ENCODE results near the gene UGT1A7.
"Not testable (repeated sequence)": the region's sequence is repeated elsewhere in the genome, so short reads cannot be mapped to it uniquely, and the experiment has no call there.

UGT1A7 gene

DNA sequence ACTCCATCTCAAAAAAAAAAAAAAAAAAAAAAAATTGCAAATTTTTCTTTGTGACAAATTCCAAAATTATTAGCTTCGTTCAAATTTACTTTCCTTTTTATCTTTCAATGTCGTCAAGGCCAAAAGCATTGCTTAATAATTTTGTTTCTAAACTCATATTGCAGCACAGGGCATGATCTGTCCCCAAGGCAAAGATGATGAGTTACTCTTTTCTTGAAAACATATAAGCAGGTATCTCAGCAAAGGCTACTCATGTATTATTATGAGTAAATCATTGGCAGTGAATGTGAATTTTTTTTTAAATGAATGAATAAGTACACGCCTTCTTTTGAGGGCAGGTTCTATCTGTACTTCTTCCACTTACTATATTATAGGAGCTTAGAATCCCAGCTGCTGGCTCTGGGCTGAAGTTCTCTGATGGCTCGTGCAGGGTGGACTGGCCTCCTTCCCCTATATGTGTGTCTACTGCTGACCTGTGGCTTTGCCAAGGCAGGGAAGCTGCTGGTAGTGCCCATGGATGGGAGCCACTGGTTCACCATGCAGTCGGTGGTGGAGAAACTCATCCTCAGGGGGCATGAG, at the start of gene UGT1A7:
Gene UGT1A7 (plus strand): TSS at position 381 of the 579 bp plus-strand sequence. CDS start 37 bp downstream, at position 418.
- no peak for DNase-seq (ENCODE audit: low read depth)

DNA sequence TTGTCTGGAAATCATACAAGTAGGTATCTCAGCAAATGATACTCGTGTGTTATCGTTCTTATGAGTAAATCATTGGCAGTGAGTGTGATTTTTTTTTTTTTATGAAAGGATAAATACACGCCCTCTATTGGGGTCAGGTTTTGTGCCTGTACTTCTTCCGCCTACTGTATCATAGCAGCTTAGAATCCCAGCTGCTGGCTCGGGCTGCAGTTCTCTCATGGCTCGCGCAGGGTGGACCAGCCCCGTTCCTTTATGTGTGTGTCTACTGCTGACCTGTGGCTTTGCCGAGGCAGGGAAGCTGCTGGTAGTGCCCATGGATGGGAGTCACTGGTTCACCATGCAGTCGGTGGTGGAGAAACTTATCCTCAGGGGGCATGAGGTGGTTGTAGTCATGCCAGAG, 45.4 kb upstream of the UGT1A7 start, which contains the start of gene UGT1A10:
Gene UGT1A10 (plus strand): TSS at position 143 of the 400 bp plus-strand sequence. CDS start 75 bp downstream, at position 218.
- not testable (repeated sequence) for DNase-seq (ENCODE audit: low read depth)

DNA sequence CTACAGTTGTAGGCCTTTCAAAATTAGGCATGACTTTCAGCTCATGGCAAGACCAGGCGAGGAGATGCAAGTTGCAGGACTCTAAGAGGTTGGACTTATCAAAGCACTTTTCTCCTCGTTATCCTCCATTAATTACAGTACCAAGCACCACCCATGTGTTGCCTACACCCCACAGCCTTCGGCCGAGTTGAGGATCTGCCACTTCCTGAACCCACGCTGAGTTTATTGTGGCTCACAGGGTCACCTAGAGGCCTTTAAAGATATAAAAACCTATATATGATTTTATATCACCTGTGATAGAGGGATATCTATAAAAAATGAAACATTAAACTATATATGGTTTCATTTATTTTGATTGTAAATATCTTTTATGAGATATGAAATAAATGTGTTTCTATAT, 42.9 kb upstream of the UGT1A7 start:
- DNase-seq (ENCODE audit: low read depth), result no peak

DNA sequence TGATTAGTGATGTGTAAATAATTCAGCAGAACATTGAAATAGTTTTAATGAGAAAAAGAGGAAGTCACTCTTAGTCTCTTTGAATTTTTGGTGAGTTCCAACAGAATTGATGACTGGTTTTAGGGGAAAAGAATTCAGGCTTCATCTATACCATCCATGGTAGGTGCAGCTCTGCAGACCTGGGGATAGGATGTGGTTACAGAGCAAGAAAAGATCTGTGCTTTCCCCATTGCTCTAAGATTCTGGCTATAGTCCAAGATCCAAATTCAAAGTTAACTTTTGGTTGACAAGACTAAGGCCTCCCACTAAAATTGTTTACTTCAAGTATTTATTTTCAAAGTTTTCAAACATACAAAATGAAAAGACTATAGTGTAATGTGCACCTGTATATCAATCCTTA, 41.8 kb upstream of the UGT1A7 start:
- DNase-seq (ENCODE audit: low read depth), result no peak

- no peak for DNase-seq (ENCODE audit: low read depth)
Measured at GRCh38 chr2:233643128-233643527, 38.6 kb upstream of the UGT1A7 start.

GRCh38 chr2:233646033-233646432, 35.7 kb upstream of the UGT1A7 start:
- not testable (repeated sequence) for DNase-seq (ENCODE audit: low read depth)

- DNase-seq (ENCODE audit: low read depth), result no peak
Measured at GRCh38 chr2:233650981-233651380, 30.7 kb upstream of the UGT1A7 start.

- DNase-seq (ENCODE audit: low read depth), result no peak
Measured at GRCh38 chr2:233651430-233651829, 30.3 kb upstream of the UGT1A7 start.

GRCh38 chr2:233654501-233654900, 27.2 kb upstream of the UGT1A7 start:
- DNase-seq (ENCODE audit: low read depth), result no peak

GRCh38 chr2:233655043-233655442, 26.7 kb upstream of the UGT1A7 start:
- no peak for DNase-seq (ENCODE audit: low read depth)

DNA sequence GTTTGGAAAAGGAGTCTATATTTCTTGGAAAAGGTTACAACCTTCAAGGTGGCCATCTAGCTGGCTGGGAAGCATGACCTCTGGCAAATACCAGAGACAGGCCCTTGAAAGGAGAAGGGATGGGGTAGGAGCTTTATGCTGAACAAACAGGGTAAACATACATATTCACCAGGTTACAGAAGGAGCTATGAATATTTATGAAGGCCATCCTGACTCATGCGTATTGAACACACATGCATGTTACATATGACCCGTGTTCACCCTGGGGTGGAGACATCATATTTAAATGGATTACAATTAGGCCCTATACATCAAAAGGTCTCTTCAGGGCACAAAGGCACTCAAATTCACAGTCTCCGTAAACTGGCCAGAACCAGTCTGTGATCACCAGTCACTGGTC, 25.8 kb upstream of the UGT1A7 start:
- not testable (repeated sequence) for DNase-seq (ENCODE audit: low read depth)

GRCh38 chr2:233656443-233656842, 25.3 kb upstream of the UGT1A7 start:
- no peak for DNase-seq (ENCODE audit: low read depth)

DNA sequence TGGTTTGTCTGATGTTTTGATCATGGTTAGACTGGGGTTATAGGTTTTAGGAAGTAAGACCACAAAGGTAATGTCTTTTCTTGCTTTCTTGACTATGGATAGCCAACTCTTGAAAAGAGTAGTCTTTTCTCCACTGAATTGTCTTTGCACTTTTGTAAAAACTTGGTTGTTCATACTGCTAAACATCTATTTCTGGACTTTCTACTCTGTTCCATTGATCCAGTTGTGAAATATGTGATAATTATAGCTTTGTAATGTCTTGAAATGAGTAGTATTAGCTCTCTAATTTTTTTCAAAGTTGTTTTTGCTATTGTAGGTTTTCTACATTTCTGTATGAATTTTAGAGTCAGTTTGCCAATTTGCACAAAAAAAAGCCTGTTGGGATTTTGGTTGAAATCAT, 23.1 kb upstream of the UGT1A7 start:
- DNase-seq (ENCODE audit: low read depth), result no peak

DNA sequence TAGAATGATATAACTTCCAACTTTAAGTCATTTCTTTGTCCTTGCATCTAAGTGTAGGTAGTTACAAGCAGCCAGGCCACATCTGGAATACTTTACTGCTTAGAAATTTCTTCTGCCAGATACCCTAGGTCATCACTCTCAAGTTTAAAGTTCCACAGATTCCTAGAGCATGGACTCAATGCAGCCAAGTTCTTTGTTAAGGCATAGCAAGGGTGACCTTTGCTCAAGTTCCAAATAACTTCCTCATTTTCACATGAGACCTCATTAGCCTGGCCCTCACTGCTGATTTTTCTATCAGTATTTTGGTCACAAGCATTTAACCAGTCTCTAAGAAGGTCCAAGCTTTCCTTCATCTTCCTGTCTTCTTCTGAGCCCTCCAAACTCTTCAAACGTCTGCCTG, 17.8 kb upstream of the UGT1A7 start:
- no peak for DNase-seq (ENCODE audit: low read depth)

GRCh38 chr2:233668605-233669260, 13.0 kb upstream of the UGT1A7 start:
- no peak for DNase-seq (ENCODE audit: low read depth)

DNA sequence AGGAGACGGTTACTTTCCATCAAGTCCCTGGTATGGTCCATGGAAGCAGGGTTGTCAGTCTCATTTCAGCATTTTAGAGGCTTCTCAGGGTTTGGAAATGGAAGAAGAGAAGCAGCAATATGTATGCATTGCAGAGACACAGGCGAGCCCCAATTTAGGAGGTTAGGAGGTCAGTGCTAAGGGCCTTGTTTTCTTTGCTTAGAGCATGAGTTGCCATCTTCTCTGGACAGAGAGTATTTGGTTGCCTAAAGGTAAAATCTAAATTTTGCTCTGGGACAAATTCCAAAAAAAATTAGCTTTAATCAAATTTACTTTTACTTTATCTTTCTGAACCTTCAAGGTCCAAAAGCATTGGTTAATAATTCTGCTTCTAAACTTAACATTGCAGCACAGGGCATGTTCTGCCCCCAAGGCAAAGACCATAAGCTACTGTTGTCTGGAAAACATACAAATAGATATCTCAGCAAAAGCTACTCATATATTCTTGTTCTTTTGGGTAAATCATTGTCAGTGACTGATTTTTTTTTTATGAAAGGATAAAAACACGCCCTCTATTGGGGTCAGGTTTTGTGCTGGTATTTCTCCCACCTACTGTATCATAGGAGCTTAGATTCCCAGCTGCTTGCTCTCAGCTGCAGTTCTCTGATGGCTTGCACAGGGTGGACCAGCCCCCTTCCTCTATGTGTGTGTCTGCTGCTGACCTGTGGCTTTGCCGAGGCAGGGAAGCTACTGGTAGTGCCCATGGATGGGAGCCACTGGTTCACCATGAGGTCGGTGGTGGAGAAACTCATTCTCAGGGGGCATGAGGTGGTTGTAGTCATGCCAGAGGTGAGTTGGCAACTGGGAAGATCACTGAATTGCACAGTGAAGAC, 10.2 kb upstream of the UGT1A7 start, which contains the start of gene UGT1A9:
Gene UGT1A9 (plus strand): TSS at position 609 of the 872 bp plus-strand sequence. CDS start 37 bp downstream, at position 646.
- DNase-seq (ENCODE audit: low read depth), result no peak

DNA sequence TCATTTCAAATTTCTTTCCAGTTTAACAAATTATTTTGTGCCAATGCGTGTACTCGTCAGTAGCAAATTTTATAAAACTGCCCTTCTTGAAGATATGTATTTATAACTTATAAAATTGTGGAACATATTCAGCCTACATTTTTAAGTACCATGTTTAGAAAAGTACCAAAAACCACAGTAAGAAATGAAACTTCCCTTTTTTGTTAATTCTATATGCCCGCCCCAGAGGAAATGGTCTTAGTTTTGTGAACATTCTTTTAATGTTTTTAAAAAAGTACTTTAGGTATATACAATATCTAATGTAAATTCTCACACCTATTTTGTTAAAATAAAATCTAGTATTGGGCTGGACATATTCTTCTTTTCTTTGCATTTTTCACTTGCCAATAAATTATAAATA, 8.8 kb upstream of the UGT1A7 start:
- no peak for DNase-seq (ENCODE audit: low read depth)

DNA sequence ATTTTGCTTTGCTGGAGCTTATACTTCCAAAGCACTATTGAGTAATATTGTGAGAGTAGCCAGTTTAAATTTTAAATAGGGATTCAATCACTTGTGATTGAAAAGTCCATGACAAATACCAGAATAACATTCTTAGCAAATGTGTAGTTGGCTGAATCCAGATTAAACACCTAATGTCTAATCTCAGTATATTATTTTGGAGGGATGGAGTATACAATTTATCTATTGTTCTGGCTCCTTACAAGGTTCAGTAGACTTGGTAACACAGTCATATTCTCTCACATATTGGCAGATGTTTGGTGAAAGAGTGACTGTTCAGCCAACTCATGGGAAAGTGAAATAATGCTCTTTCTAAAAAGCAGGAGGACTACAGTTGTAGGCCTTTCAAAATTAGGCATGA, 7.8 kb upstream of the UGT1A7 start:
- DNase-seq (ENCODE audit: low read depth), result no peak

GRCh38 chr2:233674314-233674713, 7.4 kb upstream of the UGT1A7 start:
- DNase-seq (ENCODE audit: low read depth), result no peak

DNA sequence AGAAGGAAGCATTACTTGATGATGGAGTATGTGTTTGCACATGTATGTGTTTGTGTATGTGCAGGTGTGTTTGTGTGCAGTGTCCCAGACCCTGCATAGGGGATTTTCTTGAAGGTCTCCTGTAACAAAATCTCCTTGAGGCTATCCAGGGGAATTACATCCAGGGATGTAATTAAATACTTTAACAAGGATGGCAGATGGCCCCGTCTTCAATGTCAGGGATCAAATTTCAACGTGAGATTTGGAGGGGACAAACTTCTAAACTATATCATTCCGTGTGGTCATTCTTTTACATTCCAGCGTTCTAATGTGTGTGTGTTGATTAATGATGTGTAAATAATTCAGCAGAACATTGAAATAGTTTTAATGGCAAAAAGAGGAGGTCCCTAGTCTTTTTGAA, 6.7 kb upstream of the UGT1A7 start:
- no peak for DNase-seq (ENCODE audit: low read depth)

- no peak for DNase-seq (ENCODE audit: low read depth)
Measured at GRCh38 chr2:233676046-233676445, 5.7 kb upstream of the UGT1A7 start.

- no peak for DNase-seq (ENCODE audit: low read depth)
Measured at GRCh38 chr2:233679196-233679595, 2.5 kb upstream of the UGT1A7 start.
